ENCODE results near the gene CLCNKA. TPM values are rescaled to one million over a fixed set of nuclear protein-coding genes. Genes with fewer than 3 reads are reported as not detected.

CLCNKA gene
- 0.46 TPM in 1 of 2 replicates, not detected in the other for total RNA-seq (2022)
- percentile 6 among the genes with signal in this experiment for Bru-seq, nascent RNA
- BruChase-seq, experiment 1, labeled RNA remaining after a 2-hour chase = not detected
- BruChase-seq, experiment 2, labeled RNA remaining after a 6-hour chase = percentile 11 among the genes with signal in this experiment
- long read RNA-seq = 0 reads

DNA sequence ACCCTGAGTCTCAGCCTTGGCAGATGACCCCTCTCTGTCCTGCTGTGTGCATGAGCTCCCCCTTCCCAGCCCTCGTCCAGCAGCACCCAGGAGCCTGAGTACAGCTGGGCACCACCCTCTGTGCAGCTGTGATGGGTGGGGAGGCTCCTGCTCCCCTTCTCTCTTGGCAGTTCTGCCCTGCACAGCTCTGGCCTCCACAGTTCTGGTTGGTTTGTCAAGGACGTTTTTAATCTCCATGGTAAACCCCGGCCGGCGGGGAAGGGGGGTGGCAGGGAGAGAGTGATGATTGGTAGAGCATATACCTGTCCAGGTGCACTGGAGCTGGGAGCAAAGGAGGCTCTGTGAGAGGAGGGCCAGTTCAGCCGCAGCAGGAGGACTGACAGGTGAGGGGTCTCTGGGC lies at the start of gene CLCNKA:
Gene CLCNKA, plus strand, starts transcription at position 356 of the 400 bp plus-strand sequence. CDS start 584 bp downstream, outside the sequence.
- H3K9me3 ChIP-seq = no peaks in the 10 kb centered on the region
- no peaks in the 10 kb centered on the region for H3K4me1 ChIP-seq
- DNase-seq = no peak
- no peak within 1 kb of the TSS for H3K4me3 ChIP-seq (ENCODE audit: low read depth, low read length)
- no peaks in the 10 kb centered on the region for H3K4me1 Mint-ChIP-seq (ENCODE audit: low read depth, unreplicated experiment)
- no peaks in the 10 kb centered on the region for H3K27me3 Mint-ChIP-seq (ENCODE audit: insufficient read depth, unreplicated experiment)
- H3K36me3 ChIP-seq (ENCODE audit: control insufficient read depth, insufficient read depth, low read length) = no peaks in the 10 kb centered on the region
- intact Hi-C loops (cut with micrococcal nuclease; ENCODE audit: unreplicated experiment) = no loop called here
- CTCF ChIA-PET = no interaction called here
- H3K36me3 Mint-ChIP-seq (ENCODE audit: insufficient read depth, unreplicated experiment) = no peaks in the 10 kb centered on the region
- no peak for TF ChIP-seq CTCF (IDR thresholded peaks at IDR 0.05; ENCODE audit: insufficient read depth in 1 of 2, low read depth in 1 of 2, low read length in 1 of 2, severe bottlenecking in 1 of 2, unreplicated experiment in 1 of 2)
- H3K27me3 ChIP-seq (replicated peaks; ENCODE audit: control insufficient read depth, insufficient read depth, low read length) = no peaks in the 10 kb centered on the region
- no TSS peak for BruUV-seq (replicated peaks)
- H3K27ac Mint-ChIP-seq (ENCODE audit: unreplicated experiment) = no peak within 1 kb of the TSS
- no peak within 1 kb of the TSS for H3K4me3 Mint-ChIP-seq (ENCODE audit: unreplicated experiment)
- H3K9me3 Mint-ChIP-seq (ENCODE audit: unreplicated experiment) = no peaks in the 10 kb centered on the region
- POLR2A ChIA-PET = no interaction called here

GRCh38 chr1:15972409-15972808 lies 49.4 kb upstream of the CLCNKA start:
- POLR2A ChIA-PET = no interaction called here
- intact Hi-C loops (cut with micrococcal nuclease; ENCODE audit: unreplicated experiment) = no loop called here
- no peaks in the 10 kb centered on the region; the same call in 1 of the 2 replicates for H3K36me3 ChIP-seq (ENCODE audit: control insufficient read depth, insufficient read depth, low read length)
- CTCF ChIA-PET = no interaction called here
- no peaks in the 10 kb centered on the region for H3K27me3 ChIP-seq (replicated peaks; ENCODE audit: control insufficient read depth, insufficient read depth, low read length)
- Mint-ChIP-seq H3K36me3 (ENCODE audit: insufficient read depth, unreplicated experiment) (peaks cover 23% of the 10 kb centered on the region), H3K9me3 (ENCODE audit: unreplicated experiment) (no peaks in the 10 kb centered on the region), H3K27ac (ENCODE audit: unreplicated experiment) (no peak overlapping the region), H3K27me3 (ENCODE audit: insufficient read depth, unreplicated experiment) (no peaks in the 10 kb centered on the region), H3K4me3 (ENCODE audit: unreplicated experiment) (no peak overlapping the region), H3K4me1 (ENCODE audit: low read depth, unreplicated experiment) (no peaks in the 10 kb centered on the region)
- 0 out of 2 replicates have a peak, but pooled peaks cover 4% of the 10 kb centered on the region for H3K4me1 ChIP-seq
- BruUV-seq (replicated peaks) = no TSS peak
- H3K4me3 ChIP-seq (ENCODE audit: low read depth, low read length) = no peak overlapping the region
- H3K9me3 ChIP-seq = no peaks in the 10 kb centered on the region
- TF ChIP-seq CTCF (IDR thresholded peaks at IDR 0.05; ENCODE audit: insufficient read depth in 1 of 2, low read depth in 1 of 2, low read length in 1 of 2, severe bottlenecking in 1 of 2, unreplicated experiment in 1 of 2) = no peak
- no peak for DNase-seq

GRCh38 chr1:15973772-15974171 lies 48.1 kb upstream of the CLCNKA start:
- H3K27me3 Mint-ChIP-seq (ENCODE audit: insufficient read depth, unreplicated experiment) = no peaks in the 10 kb centered on the region
- POLR2A ChIA-PET = no interaction called here
- TF ChIP-seq CTCF (IDR thresholded peaks at IDR 0.05; ENCODE audit: insufficient read depth in 1 of 2, low read depth in 1 of 2, low read length in 1 of 2, severe bottlenecking in 1 of 2, unreplicated experiment in 1 of 2) = no peak
- CTCF ChIA-PET = no interaction called here
- H3K36me3 Mint-ChIP-seq (ENCODE audit: insufficient read depth, unreplicated experiment) = peaks cover 12% of the 10 kb centered on the region
- Histone ChIP-seq H3K36me3 (ENCODE audit: control insufficient read depth, insufficient read depth, low read length) (no peaks in the 10 kb centered on the region; the same call in 1 of the 2 replicates), H3K4me3 (ENCODE audit: low read depth, low read length) (no peak overlapping the region), H3K4me1 (0 out of 2 replicates have a peak, but pooled peaks cover 4% of the 10 kb centered on the region), H3K9me3 (no peaks in the 10 kb centered on the region), H3K27me3 (replicated peaks; ENCODE audit: control insufficient read depth, insufficient read depth, low read length) (no peaks in the 10 kb centered on the region)
- BruUV-seq (replicated peaks) = no TSS peak
- intact Hi-C loops (cut with micrococcal nuclease; ENCODE audit: unreplicated experiment) = no loop called here
- no peak overlapping the region for H3K4me3 Mint-ChIP-seq (ENCODE audit: unreplicated experiment)
- H3K9me3 Mint-ChIP-seq (ENCODE audit: unreplicated experiment) = no peaks in the 10 kb centered on the region
- no peaks in the 10 kb centered on the region for H3K4me1 Mint-ChIP-seq (ENCODE audit: low read depth, unreplicated experiment)
- H3K27ac Mint-ChIP-seq (ENCODE audit: unreplicated experiment) = no peak overlapping the region
- no peak for DNase-seq

Measured in Caco-2 (cell line).